ENCODE results near the gene C1QTNF9.
"Not testable (repeated sequence)": the region's sequence is repeated elsewhere in the genome, so short reads cannot be mapped to it uniquely, and the experiment has no call there.

C1QTNF9 gene

DNA sequence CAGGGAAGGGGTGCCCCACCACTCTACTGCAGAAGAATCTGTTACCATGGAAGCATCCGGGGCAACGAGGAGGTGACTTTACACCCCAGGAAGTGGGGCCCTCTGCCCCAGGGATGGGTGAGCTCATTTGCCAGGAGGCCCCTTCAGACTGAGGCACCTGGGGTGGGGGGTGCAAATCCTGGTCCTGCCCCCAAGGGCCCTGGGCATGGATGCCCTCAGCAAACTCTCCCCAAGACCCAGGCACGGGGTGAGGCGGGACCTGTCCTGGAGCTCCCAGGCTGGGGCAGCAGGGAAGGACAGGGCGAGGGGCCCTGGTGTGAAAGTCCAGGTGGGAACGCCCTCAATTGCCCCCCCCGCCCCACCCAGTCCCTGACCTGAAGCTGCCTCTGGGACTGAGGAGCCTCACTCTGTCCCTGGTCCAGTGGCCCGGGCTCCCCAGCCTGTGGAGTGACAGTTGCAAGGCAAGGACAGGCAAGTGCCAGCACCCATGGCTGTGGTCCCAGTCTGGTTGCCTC is 52.5 kb downstream of the C1QTNF9 start:
- no peak for DNase-seq (ENCODE audit: low spot score)

DNA sequence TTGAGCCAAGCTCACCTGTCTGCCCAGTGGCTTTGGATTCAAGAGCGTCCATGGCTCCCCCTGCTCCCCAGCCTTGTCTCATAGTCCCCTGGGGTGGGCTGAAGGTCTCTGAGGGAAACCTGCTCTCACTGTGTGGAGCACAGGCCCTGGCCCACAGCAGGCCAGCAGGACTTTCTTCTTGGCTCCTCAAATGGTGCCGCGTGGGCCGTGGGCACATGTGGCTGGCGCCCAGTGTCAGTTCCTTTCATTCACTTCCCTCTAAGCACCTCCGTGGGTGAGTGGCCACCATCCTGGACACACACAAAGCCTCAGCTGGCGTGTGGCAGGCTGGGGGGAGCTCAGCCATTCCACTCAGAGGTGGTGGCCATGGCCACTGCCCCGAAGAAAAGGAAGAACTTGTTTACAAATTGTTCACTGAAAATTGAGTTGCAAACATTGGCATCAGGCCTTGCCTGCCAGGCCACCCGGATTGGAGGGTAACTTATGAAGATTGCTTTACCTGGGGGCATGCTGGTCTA is 53.1 kb downstream of the C1QTNF9 start:
- no peak for DNase-seq (ENCODE audit: low spot score)

DNA sequence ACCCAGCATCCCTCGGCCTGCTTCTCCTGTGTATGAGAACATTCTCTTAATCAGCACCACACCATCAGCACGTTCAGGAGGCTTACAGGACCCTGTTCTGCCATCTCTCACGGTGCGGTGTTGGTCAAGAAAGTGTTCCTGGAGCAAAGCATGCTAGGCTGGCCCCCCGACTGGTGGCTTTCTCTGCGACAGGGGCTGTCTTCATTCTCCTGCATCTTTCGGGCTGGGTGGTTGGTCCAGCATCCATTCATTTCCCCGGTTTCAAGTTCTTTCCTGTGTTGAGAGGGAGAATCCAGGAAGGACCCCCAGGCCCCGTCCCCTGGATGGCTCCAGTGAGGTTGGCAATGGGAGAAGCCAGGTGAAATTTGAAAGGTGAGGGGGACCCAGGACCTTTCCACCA is 55.8 kb downstream of the C1QTNF9 start:
- DNase-seq (ENCODE audit: low spot score) = no peak

DNA sequence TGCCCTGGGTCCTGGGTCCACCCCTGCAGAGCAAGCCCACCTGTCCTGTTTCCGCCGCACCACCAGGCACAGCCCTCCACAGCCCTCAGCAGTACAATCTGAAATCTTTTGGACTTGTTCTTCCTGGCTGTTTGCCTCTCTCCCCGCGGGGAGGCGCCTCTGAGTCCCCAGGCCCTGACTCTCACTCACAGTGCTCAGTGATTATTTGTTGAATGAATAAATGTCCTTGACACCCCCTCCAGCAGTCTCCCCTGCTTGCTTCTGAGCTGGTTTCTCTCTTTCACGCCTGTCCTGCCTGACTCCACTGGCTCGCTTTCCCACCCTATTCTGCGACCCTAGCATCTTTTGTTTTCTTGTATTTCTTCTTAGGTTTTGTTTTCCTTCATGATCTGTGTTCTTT is 56.9 kb downstream of the C1QTNF9 start:
- DNase-seq (ENCODE audit: low spot score) = not testable (repeated sequence)

DNA sequence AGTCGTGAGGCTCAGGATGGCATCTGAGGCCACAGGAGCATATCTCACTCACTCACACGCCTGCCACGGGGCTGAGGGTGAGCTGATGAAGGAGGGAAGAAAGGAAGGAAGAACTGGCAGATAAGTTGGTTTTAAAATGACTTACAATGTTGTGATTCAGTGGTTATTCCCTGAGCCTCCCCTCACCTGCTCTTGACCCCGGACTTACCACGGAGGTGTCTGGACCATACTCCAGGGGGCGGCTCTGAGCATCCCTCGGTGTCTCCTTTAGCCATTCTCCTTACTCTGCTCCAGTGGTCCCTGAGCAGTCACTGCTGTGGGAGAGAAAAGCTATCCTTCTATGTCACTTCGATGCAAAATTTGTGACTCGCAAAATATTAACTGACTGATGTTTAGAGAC is 61.9 kb downstream of the C1QTNF9 start:
- not testable (repeated sequence) for DNase-seq (ENCODE audit: low spot score)

Data from GM03348 (cell line).